Gastrocnemius medialis (tissue), 4 donors: ENCODE results near the gene CCDC187.

Source experiments
- POLR2A ChIP-seq, 2 donors: fragments of 450-650 bp; IDR thresholded peaks; one replicate each; pipeline ENCODE4 v1.6.1; 2017; ENCODE audit warnings: antibody characterized with exemption in 2 of 2, mild to moderate bottlenecking in 2 of 2, moderate library complexity in 2 of 2
- TF ChIP-seq, protein P1 (sequence below), 5 experiments: fragments of 450-650 bp in 3 of 5; fragments of 200-600 bp in 2 of 5; sonication (generic) in 2 of 5; IDR thresholded peaks in 4 of 5; conservative IDR thresholded peaks in 1 of 5; 1 replicate in 4 of 5; 2 replicates in 1 of 5; pipeline ENCODE4 v1.5.1; 2016 to 2019; ENCODE audit warnings: antibody characterized with exemption in 5 of 5, mild to moderate bottlenecking in 3 of 5, moderate library complexity in 3 of 5

DNA sequence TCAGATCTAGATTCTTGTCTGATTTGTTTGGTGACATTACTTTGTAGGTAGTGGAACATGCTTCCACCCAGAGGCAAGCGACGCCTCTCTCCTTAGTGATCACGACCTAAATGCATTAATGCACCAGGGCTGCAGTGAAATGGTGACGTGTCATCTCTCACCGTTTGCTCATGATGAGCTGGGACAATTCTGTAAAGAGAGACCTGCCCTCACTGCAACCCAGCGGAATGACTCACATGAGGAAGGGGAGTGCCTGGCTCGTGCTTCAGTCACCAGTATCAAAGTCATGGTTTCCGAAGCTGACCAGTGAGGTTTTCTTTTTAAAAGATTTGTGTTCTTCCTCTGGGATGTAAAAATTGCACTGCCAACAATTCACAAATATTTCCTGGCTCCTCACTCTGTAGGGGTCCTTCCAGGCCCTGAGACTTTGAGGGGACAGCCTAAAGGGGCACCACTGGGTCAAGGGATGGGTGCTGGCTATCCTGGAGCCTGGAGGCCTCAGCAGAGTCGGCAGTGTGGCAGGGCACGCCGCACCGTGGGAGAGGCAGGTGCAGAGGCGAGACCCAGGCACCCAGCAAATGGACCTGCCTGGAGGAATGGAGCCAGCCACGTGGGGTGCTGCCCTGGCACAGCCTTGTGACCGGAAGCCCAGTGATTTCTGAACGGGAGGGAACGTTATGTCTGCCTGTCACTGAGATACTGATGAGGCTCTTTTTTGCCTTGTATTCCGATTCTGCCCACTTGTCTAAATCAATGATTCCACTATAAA is 75.6 kb downstream of the CCDC187 start:
- TF ChIP-seq, protein P1, sequence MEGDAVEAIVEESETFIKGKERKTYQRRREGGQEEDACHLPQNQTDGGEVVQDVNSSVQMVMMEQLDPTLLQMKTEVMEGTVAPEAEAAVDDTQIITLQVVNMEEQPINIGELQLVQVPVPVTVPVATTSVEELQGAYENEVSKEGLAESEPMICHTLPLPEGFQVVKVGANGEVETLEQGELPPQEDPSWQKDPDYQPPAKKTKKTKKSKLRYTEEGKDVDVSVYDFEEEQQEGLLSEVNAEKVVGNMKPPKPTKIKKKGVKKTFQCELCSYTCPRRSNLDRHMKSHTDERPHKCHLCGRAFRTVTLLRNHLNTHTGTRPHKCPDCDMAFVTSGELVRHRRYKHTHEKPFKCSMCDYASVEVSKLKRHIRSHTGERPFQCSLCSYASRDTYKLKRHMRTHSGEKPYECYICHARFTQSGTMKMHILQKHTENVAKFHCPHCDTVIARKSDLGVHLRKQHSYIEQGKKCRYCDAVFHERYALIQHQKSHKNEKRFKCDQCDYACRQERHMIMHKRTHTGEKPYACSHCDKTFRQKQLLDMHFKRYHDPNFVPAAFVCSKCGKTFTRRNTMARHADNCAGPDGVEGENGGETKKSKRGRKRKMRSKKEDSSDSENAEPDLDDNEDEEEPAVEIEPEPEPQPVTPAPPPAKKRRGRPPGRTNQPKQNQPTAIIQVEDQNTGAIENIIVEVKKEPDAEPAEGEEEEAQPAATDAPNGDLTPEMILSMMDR (IDR thresholded peaks at IDR 0.05 in 4 of 5, conservative IDR thresholded peaks at IDR 0.05 in 1 of 5) = no peak
- no peak for TF ChIP-seq POLR2A (IDR thresholded peaks at IDR 0.05)
